ENCODE measurements around the gene SLN. TPM values are rescaled to one million over a fixed set of nuclear protein-coding genes. Genes with fewer than 3 reads are reported as not detected.

Gene SLN
- total RNA-seq, 4 donors from 2014 or later: 2.0 to 2.3 TPM; not detected in 2

DNA sequence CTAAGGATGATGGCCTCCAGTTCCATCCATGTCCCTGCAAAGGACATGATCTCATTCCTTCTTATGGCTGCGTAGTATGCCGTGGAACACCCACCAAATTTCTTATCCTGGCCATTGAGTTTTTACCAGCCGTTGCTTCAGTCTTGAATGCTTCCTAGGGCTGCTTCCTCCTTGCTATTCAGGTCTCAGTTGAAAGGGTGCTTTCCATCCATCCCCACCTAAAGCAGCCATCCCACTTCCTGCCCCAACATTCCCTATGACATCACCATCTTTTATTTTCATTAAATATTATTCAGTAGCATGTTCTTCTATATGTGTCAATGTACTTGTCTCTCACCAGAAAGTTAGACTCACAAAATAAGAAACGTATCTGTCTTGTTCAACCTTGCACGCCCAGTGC, 40.7 kb upstream of the SLN start:
- no peak overlapping the region for H3K27ac ChIP-seq
- no peaks in the 10 kb centered on the region for H3K27me3 ChIP-seq
- H3K4me1 ChIP-seq: no peaks in the 10 kb centered on the region
- no peaks in the 10 kb centered on the region for H3K36me3 ChIP-seq
- intact Hi-C loops (cut with DNase I; ENCODE audit: low total_unique reads): no loop called here
- no peaks in the 10 kb centered on the region for H3K9me3 ChIP-seq
- DNase-seq: no peak
- H3K4me3 ChIP-seq: no peak overlapping the region
- no peak for TF ChIP-seq POLR2A (IDR thresholded peaks at IDR 0.05)
- TF ChIP-seq, protein P1, sequence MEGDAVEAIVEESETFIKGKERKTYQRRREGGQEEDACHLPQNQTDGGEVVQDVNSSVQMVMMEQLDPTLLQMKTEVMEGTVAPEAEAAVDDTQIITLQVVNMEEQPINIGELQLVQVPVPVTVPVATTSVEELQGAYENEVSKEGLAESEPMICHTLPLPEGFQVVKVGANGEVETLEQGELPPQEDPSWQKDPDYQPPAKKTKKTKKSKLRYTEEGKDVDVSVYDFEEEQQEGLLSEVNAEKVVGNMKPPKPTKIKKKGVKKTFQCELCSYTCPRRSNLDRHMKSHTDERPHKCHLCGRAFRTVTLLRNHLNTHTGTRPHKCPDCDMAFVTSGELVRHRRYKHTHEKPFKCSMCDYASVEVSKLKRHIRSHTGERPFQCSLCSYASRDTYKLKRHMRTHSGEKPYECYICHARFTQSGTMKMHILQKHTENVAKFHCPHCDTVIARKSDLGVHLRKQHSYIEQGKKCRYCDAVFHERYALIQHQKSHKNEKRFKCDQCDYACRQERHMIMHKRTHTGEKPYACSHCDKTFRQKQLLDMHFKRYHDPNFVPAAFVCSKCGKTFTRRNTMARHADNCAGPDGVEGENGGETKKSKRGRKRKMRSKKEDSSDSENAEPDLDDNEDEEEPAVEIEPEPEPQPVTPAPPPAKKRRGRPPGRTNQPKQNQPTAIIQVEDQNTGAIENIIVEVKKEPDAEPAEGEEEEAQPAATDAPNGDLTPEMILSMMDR (IDR thresholded peaks at IDR 0.05): no peak

DNA sequence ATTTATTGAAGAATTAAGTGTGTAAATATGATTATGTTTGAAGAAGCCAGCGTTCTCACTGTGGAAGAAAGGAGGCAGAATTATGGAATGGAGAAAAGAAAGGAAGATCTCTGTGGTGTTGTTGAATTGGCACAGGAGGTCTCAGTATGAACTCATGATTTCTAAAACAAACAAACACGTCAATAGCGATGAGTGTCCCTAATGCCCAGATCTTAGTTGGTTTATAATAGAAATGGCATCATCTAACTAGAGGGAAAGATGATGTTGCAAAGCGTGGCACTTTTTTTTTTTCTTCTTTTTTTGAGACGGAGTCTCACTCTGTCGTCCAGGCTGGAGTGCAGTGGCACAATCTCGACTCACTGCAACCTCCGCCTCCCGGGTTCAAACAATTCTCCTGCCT, 39.2 kb upstream of the SLN start:
- no peak overlapping the region for H3K27ac ChIP-seq
- intact Hi-C loops (cut with DNase I; ENCODE audit: low total_unique reads): no loop called here
- H3K27me3 ChIP-seq: no peaks in the 10 kb centered on the region
- no peaks in the 10 kb centered on the region for H3K4me1 ChIP-seq
- no peak for TF ChIP-seq POLR2A (IDR thresholded peaks at IDR 0.05)
- TF ChIP-seq, protein P1 (IDR thresholded peaks at IDR 0.05): no peak
- H3K36me3 ChIP-seq: no peaks in the 10 kb centered on the region
- DNase-seq: no peak
- no peaks in the 10 kb centered on the region for H3K9me3 ChIP-seq
- no peak overlapping the region for H3K4me3 ChIP-seq

DNA sequence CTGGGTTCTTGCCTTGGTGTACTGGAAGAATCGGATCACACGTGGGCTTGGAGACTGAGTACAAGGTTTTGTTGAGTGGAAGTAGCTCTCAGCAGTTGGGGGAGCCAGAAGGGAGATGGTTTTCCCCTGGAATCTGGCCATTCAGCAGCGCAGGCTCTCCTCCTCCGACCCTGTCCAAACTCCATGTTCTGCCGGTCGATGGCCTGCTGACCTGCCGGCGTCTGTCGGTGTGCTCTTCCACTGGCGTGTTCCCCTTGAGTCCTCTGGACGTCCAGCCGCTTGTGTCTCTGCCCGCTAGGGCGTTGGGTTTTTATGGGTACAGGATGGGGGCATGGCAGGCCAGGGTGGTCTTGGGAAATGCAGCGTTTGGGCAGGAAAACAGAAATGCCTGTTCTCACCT, 38.5 kb upstream of the SLN start:
- TF ChIP-seq, protein P1 (IDR thresholded peaks at IDR 0.05): no peak
- no peak for TF ChIP-seq POLR2A (IDR thresholded peaks at IDR 0.05)
- no peak for DNase-seq
- intact Hi-C loops (cut with DNase I; ENCODE audit: low total_unique reads): no loop called here
- H3K4me1 ChIP-seq: no peaks in the 10 kb centered on the region
- H3K27ac ChIP-seq: no peak overlapping the region
- H3K36me3 ChIP-seq: no peaks in the 10 kb centered on the region
- H3K27me3 ChIP-seq: no peaks in the 10 kb centered on the region
- no peak overlapping the region for H3K4me3 ChIP-seq
- H3K9me3 ChIP-seq: no peaks in the 10 kb centered on the region

GRCh38 chr11:107747622-107748021, 35.8 kb upstream of the SLN start:
- Histone ChIP-seq H3K9me3 (no peaks in the 10 kb centered on the region), H3K4me3 (no peak overlapping the region), H3K27ac (no peak overlapping the region), H3K27me3 (no peaks in the 10 kb centered on the region), H3K36me3 (no peaks in the 10 kb centered on the region), H3K4me1 (no peaks in the 10 kb centered on the region)
- intact Hi-C loops (cut with DNase I; ENCODE audit: low total_unique reads): no loop called here
- no peak for DNase-seq
- no peak for TF ChIP-seq POLR2A (IDR thresholded peaks at IDR 0.05)
- TF ChIP-seq, protein P1 (IDR thresholded peaks at IDR 0.05): no peak

- no peak overlapping the region for H3K4me3 ChIP-seq
- H3K27me3 ChIP-seq: no peaks in the 10 kb centered on the region
- no peaks in the 10 kb centered on the region for H3K4me1 ChIP-seq
- no peaks in the 10 kb centered on the region for H3K36me3 ChIP-seq
- intact Hi-C loops (cut with DNase I; ENCODE audit: low total_unique reads): no loop called here
- no peak for TF ChIP-seq POLR2A (IDR thresholded peaks at IDR 0.05)
- TF ChIP-seq, protein P1 (IDR thresholded peaks at IDR 0.05): no peak
- H3K9me3 ChIP-seq: no peaks in the 10 kb centered on the region
- DNase-seq: no peak
- H3K27ac ChIP-seq: no peak overlapping the region
Observed at GRCh38 chr11:107744736-107745135, 32.9 kb upstream of the SLN start.
